HepG2 (cell line): ENCODE measurements around the gene CDH13. TPM values are rescaled to one million over a fixed set of nuclear protein-coding genes. Genes with fewer than 3 reads are reported as not detected.
A peak's percentile ranks its signal among the peaks of the same experiment; 100 is the strongest.

Experiments used
- ARNT ChIP-seq: fragments of 450-650 bp; IDR thresholded peaks from 2 replicates; pipeline ENCODE4 v1.6.1; 2017
- ATAD3A ChIP-seq: sonication (generic); formaldehyde crosslinking; IDR thresholded peaks from 2 replicates; pipeline ENCODE4 v1.4.0; 2020; ENCODE audit warnings: missing genetic modification reagents
- EZH2 ChIP-seq: conservative IDR thresholded peaks from 2 replicates; pipeline ENCODE4 v1.6.1; 2012; ENCODE audit warnings: mild to moderate bottlenecking, low read depth, low read length, moderate library complexity
- FOSL1 ChIP-seq: sonication (generic); formaldehyde crosslinking; IDR thresholded peaks from 2 replicates; pipeline ENCODE4 v1.9.0; 2021; ENCODE audit warnings: missing genetic modification reagents, borderline replicate concordance
- FOSL2 ChIP-seq: sonication (generic); formaldehyde crosslinking; IDR thresholded peaks from 2 replicates; pipeline ENCODE4 v1.4.0; 2020; ENCODE audit warnings: missing genetic modification reagents
- GATA4 ChIP-seq: sonication (generic); IDR thresholded peaks from 2 replicates; pipeline ENCODE4 v1.6.1; 2016; ENCODE audit warnings: antibody characterized with exemption, low read depth, borderline replicate concordance
- HNRNPLL ChIP-seq: fragments of 200-400 bp; formaldehyde crosslinking; IDR thresholded peaks from 2 replicates; pipeline ENCODE4 v1.6.1; 2017; ENCODE audit warnings: mild to moderate bottlenecking, low read depth, low read length; ENCODE audit not compliant: poor library complexity, severe bottlenecking
- KMT2B ChIP-seq: IDR thresholded peaks from 2 replicates; pipeline ENCODE4 v1.6.1; 2016; ENCODE audit warnings: missing genetic modification reagents, missing compliant biosample characterization
- PHF20 ChIP-seq: sonication (generic); formaldehyde crosslinking; IDR thresholded peaks from 2 replicates; pipeline ENCODE4 v1.5.0; 2020; ENCODE audit warnings: mild to moderate bottlenecking, missing genetic modification reagents
- SSRP1 ChIP-seq: IDR thresholded peaks from 2 replicates; pipeline ENCODE4 v1.6.1; 2016; ENCODE audit warnings: control low read depth
- SUZ12 ChIP-seq: fragments of 150-350 bp; IDR thresholded peaks from 2 replicates; pipeline ENCODE4 v1.6.1; 2014; ENCODE audit warnings: low read depth, low read length
- ZKSCAN5 ChIP-seq: sonication (generic); formaldehyde crosslinking; IDR thresholded peaks from 2 replicates; pipeline ENCODE4 v1.5.1; 2020; ENCODE audit warnings: mild to moderate bottlenecking, missing genetic modification reagents
- ZNF33B ChIP-seq: sonication (generic); formaldehyde crosslinking; IDR thresholded peaks from 2 replicates; pipeline ENCODE4 v1.5.1; 2020; ENCODE audit warnings: mild to moderate bottlenecking, missing genetic modification reagents
- ZNF543 ChIP-seq: sonication (generic); formaldehyde crosslinking; IDR thresholded peaks from 2 replicates; pipeline ENCODE4 v1.4.0; 2020; ENCODE audit warnings: mild to moderate bottlenecking, missing genetic modification reagents
- polyA plus RNA-seq, 8 experiments: library from polyadenylated mRNA; depleted of rRNA in 3 of 8; stranded (reverse) in 7 of 8; unstranded in 1 of 8; fragments of >200 nt; fragmentation: Illumina TruSeq in 4 of 8; extraction: Trizol in 4 of 8; gene quantifications; 2 replicates each; pipeline versions ENCODE4 v1.2.1 to v1.2.3, GENCODE V29; 2011 to 2016; ENCODE audit warnings: low read depth in 4 of 8, missing spikeins in 1 of 8, mixed read lengths in 1 of 8; ENCODE audit not compliant: insufficient read depth in 1 of 8
- total RNA-seq, 5 experiments: library from RNA; depleted of rRNA; stranded (reverse); fragments of >200 nt; fragmentation: Illumina TruSeq; extraction: Trizol; gene quantifications; 2 replicates each; pipeline ENCODE4 v1.2.3, GENCODE V29; 2016; ENCODE audit warnings: low read depth in 1 of 5
- TF ChIP-seq, protein P1 (sequence below): IDR thresholded peaks from 2 replicates; pipeline ENCODE4 v1.6.1; 2016
- TF ChIP-seq, protein P2 (sequence below): sonication (generic); formaldehyde crosslinking; IDR thresholded peaks from 2 replicates; pipeline ENCODE4 v1.4.0; 2020; ENCODE audit warnings: missing genetic modification reagents
- TF ChIP-seq, protein P3 (sequence below): sonication (generic); formaldehyde crosslinking; IDR thresholded peaks from 2 replicates; pipeline ENCODE4 v1.4.0; 2020; ENCODE audit warnings: mild to moderate bottlenecking, missing genetic modification reagents
- TF ChIP-seq, protein P4 (sequence below): sonication (generic); formaldehyde crosslinking; IDR thresholded peaks from 2 replicates; pipeline ENCODE4 v1.4.0; 2020; ENCODE audit warnings: missing genetic modification reagents
- TF ChIP-seq, protein P5 (sequence below): sonication (generic); formaldehyde crosslinking; IDR thresholded peaks from 2 replicates; pipeline ENCODE4 v1.4.0; 2020; ENCODE audit warnings: missing genetic modification reagents
- TF ChIP-seq, protein P6 (sequence below): sonication (generic); formaldehyde crosslinking; IDR thresholded peaks from 2 replicates; pipeline ENCODE4 v1.8.0; 2022; ENCODE audit warnings: mild to moderate bottlenecking, missing genetic modification reagents, borderline replicate concordance

The CDH13 gene
- total and polyA plus RNA-seq, 2 of the 13 experiments (the other 11 are each of a cell fraction or from before 2014, with no cell fraction given), result not detected

DNA sequence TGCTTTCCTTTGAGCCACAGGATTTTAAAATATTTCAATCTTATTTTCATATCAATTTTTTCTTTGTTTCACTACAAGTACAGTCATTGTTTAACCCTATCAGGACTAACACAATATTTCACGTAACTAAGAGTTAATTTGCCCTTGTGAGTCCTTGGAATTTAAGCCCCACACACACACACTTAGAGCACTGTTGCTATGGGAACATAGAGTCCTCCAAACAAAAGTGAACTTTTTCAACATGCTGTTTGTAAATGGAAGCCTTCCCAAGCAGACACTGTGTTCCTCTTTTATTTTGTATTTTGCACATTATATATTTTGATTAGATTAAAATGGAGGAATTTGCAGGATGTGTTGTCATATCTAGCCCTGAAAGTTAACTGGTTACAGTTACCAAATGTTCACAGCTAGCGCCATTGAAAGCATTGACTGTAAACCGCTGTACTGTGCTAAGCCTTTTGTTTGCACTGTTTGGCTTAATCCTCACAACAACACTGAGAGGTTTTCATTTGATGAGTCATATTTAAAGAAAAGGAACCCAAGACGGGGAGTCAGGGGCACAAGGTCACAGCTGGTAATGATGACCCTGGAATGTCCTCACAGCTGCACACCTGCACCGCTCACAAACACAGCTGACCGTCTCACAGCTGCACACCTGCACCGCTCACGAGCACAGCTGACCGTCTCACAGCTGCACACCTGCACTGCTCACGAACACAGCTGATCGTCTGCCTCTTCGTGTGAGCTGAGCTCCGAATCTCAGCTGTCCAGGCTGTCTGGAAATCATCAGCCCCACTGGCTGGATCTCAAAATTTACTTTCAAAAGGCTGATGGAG lies 1187.3 kb downstream of the CDH13 start (continued):
- TF ChIP-seq FOSL1 (CRISPR knock-in tag) (peak; percentile 89), HNRNPLL (no peak), ZNF33B (no peak), GATA4 (no peak), ARNT (no peak), EZH2 (no peak), SUZ12 (no peak), FOSL2 (CRISPR knock-in tag) (peak; percentile 97), PHF20 (CRISPR knock-in tag) (no peak), ZNF543 (CRISPR knock-in tag) (no peak), ATAD3A (no peak), SSRP1 (CRISPR knock-in tag) (no peak; the same call in 1 of the 2 replicates), ZKSCAN5 (CRISPR knock-in tag) (no peak), KMT2B (CRISPR knock-in tag) (no peak)
- TF ChIP-seq, protein P1, sequence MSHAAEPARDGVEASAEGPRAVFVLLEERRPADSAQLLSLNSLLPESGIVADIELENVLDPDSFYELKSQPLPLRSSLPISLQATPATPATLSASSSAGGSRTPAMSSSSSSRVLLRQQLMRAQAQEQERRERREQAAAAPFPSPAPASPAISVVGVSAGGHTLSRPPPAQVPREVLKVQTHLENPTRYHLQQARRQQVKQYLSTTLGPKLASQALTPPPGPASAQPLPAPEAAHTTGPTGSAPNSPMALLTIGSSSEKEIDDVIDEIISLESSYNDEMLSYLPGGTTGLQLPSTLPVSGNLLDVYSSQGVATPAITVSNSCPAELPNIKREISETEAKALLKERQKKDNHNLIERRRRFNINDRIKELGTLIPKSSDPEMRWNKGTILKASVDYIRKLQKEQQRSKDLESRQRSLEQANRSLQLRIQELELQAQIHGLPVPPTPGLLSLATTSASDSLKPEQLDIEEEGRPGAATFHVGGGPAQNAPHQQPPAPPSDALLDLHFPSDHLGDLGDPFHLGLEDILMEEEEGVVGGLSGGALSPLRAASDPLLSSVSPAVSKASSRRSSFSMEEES (CRISPR knock-in tag), result no peak
- TF ChIP-seq, protein P2, sequence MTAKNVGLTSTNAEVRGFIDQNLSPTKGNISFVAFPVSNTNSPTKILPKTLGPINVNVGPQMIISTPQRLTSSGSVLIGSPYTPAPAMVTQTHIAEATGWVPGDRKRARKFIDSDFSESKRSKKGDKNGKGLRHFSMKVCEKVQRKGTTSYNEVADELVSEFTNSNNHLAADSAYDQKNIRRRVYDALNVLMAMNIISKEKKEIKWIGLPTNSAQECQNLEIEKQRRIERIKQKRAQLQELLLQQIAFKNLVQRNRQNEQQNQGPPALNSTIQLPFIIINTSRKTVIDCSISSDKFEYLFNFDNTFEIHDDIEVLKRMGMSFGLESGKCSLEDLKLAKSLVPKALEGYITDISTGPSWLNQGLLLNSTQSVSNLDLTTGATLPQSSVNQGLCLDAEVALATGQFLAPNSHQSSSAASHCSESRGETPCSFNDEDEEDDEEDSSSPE (CRISPR knock-in tag), result no peak
- TF ChIP-seq, protein P3, sequence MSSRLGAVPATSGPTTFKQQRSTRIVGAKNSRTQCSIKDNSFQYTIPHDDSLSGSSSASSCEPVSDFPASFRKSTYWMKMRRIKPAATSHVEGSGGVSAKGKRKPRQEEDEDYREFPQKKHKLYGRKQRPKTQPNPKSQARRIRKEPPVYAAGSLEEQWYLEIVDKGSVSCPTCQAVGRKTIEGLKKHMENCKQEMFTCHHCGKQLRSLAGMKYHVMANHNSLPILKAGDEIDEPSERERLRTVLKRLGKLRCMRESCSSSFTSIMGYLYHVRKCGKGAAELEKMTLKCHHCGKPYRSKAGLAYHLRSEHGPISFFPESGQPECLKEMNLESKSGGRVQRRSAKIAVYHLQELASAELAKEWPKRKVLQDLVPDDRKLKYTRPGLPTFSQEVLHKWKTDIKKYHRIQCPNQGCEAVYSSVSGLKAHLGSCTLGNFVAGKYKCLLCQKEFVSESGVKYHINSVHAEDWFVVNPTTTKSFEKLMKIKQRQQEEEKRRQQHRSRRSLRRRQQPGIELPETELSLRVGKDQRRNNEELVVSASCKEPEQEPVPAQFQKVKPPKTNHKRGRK (CRISPR knock-in tag), result no peak
- TF ChIP-seq, protein P4, sequence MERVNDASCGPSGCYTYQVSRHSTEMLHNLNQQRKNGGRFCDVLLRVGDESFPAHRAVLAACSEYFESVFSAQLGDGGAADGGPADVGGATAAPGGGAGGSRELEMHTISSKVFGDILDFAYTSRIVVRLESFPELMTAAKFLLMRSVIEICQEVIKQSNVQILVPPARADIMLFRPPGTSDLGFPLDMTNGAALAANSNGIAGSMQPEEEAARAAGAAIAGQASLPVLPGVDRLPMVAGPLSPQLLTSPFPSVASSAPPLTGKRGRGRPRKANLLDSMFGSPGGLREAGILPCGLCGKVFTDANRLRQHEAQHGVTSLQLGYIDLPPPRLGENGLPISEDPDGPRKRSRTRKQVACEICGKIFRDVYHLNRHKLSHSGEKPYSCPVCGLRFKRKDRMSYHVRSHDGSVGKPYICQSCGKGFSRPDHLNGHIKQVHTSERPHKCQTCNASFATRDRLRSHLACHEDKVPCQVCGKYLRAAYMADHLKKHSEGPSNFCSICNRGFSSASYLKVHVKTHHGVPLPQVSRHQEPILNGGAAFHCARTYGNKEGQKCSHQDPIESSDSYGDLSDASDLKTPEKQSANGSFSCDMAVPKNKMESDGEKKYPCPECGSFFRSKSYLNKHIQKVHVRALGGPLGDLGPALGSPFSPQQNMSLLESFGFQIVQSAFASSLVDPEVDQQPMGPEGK (CRISPR knock-in tag), result no peak
- TF ChIP-seq, protein P5, sequence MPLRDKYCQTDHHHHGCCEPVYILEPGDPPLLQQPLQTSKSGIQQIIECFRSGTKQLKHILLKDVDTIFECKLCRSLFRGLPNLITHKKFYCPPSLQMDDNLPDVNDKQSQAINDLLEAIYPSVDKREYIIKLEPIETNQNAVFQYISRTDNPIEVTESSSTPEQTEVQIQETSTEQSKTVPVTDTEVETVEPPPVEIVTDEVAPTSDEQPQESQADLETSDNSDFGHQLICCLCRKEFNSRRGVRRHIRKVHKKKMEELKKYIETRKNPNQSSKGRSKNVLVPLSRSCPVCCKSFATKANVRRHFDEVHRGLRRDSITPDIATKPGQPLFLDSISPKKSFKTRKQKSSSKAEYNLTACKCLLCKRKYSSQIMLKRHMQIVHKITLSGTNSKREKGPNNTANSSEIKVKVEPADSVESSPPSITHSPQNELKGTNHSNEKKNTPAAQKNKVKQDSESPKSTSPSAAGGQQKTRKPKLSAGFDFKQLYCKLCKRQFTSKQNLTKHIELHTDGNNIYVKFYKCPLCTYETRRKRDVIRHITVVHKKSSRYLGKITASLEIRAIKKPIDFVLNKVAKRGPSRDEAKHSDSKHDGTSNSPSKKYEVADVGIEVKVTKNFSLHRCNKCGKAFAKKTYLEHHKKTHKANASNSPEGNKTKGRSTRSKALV (CRISPR knock-in tag), result no peak
- TF ChIP-seq, protein P6, sequence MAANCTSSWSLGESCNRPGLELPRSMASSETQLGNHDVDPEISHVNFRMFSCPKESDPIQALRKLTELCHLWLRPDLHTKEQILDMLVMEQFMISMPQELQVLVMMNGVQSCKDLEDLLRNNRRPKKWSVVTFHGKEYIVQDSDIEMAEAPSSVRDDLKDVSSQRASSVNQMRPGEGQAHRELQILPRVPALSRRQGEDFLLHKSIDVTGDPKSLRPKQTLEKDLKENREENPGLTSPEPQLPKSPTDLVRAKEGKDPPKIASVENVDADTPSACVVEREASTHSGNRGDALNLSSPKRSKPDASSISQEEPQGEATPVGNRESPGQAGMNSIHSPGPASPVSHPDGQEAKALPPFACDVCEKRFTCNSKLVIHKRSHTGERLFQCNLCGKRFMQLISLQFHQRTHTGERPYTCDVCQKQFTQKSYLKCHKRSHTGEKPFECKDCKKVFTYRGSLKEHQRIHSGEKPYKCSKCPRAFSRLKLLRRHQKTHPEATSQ (CRISPR knock-in tag), result no peak
